Measurements from ENCODE around the gene ADAT2.

The ADAT2 gene

DNA sequence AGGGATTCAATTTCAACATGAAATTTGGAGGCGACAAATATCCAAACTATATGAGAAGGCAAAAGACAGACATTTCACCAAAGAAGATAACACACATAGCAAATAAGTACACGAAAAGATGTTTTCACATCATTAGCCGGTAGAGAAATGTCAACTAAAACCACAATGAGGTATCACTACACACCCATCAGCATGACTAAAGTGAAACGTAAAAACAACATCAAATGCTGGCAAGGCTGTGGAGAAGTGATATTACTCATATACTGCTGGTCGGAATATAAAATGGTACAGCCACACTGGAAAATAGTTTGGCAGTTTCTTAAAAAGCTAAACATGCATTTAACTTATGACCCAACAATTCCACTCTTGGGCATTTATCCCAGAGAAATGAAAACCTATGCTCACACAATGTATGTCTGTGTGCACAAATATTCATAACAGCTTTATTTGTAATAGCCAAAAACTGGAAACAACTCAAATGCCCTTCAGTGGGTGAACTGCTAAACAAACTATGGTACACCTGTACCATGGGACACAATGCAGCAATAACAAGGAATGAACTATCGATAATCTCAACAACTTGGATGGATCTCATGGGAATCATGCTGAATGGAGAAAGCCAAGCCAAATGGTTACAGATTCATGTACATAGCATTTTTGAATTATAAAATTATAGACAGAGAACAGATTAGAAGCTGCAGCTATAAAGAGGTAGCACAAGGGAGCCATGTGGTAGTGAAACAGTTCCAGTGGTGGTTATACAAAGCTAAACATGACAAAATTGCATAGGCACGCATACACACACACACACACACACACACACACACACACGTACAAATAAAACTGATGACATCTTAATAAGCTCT, 8.6 kb downstream of the ADAT2 start:
- no peak for DNase-seq (ENCODE audit: low read depth in 4 of 4, low spot score in 1 of 4)

DNA sequence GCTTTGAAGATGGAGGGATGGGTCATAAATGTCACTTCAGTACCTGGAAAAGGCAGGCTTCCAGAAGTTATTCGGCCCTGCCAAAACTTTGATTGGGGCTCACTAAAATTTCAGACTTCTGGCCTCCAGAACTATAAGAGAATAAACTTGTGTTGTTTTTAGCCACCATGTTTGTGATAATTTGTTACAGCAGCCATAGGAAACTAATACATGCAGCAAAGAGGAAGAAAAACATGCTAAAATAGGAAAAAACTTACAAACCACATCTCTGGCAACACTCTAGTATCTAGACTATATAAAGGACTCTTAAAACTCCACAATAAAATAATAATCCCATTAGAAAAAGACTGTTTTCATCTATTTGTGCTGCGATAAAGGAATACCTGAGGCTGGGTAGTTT, 9.5 kb downstream of the ADAT2 start:
- DNase-seq (ENCODE audit: low read depth in 4 of 4, low spot score in 1 of 4): no peak

DNA sequence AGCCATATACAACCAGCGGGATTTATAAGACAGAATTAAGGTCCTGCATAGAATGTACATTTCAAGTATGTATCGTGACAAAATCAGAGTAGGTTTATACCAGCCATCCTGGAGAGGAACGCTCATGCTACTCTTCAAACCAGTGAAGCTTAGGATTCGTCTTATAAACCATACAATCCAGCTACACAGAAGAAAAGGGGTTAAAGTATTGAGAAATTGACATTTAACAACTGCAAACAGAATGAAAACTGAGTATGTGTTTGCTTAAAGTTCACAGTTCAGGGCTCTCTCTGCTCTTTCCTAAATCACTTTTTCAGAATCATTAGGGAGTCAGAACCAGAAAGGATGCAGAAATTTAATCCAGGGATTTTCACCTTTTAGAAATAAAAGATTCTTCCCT, 17.9 kb downstream of the ADAT2 start:
- DNase-seq (ENCODE audit: low read depth in 4 of 4, low spot score in 1 of 4): no peak

DNA sequence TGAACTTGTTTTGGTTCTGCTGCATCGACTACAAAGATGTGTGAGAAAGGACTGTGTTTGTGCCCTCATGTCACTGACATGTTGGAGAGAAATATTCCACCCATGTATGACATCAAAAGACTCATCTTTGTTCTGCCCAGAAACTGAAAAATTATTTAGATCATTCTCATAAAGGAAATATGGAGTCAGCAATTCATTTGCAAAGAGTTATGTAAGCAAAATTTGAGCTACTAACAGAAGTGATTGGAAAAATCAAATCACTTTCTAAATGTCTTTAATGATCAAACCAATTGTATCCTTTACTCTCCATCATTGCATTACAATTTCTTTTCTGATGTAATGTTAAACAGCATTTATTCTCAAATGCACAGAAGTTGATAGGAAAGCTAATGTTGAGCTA, 19.3 kb downstream of the ADAT2 start:
- DNase-seq (ENCODE audit: low read depth in 4 of 4, low spot score in 1 of 4): no peak

DNA sequence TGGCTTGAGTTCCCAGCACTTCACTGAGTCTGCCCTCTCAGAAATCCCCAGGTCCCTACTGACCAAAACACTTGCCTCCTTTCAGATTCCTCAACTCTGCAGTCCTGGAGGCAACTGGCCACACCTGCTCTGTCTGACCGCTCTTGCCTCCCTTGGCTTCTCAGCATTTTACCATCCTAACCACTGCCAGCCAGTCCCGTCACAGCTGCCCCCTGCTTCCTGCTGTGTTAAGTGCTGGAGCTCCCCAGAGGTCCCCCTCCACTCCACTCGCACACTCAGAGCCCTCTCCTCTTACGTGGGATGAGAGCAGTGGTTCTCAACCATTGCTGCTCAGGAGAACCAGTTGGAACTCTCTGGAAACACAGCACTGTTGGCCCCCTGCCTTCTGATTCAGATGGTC, 20.5 kb downstream of the ADAT2 start:
- DNase-seq (ENCODE audit: low read depth in 4 of 4, low spot score in 1 of 4): no peak

DNA sequence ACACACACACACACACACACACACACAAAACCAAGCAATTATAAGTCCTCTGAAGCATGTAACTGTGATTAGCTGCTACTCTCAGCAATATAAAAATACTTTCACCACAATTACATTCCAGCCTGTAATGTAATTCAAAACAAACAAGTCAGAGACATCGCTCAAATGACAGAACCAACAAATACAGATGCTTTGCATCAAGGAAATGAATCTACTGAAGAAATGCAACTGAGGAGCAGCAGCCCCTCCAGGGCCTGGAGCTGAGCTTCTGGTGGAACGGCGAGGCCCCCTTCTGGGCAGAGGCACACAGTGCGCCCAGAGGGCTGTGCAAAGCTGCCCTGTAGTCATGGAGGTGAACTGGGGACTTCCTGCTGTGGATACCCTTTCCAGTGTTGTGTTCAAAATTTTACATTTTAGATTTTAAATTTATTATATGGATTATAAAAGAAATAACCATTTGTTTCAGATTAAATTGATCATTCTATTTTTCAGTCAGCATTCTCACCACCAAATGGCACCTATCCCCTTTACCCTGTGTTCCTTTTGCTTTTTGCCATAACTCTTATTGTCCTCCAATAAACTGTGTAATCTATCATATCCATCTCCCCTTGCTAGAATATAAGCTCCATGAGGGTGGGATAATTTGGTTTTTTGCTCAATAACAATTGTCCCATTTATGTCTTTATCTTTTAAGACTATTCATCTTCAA, 23.2 kb downstream of the ADAT2 start:
- peak in 3 of 4 experiments; percentile 45 to 48 (median 47) for DNase-seq (ENCODE audit: low read depth in 4 of 4, low spot score in 1 of 4)

DNA sequence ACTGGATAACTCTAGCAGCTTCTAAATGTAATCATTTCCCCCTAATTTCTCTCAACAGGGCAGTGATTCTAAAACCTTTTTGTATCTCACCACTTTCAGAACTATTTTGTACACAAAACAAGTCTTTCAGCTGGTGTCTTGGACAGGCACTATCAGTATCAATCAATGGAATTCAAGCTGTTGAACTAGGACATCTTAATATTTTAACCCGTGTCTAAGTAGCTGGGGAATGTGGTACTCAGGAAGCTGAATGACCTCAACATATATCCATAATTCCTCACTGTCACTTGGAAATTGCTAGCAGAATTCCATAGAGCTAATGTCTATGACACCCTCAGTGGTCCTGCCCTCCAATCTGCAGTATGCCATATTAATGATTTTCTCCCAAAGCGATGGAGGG, 24.5 kb downstream of the ADAT2 start:
- DNase-seq (ENCODE audit: low read depth in 4 of 4, low spot score in 1 of 4): no peak

DNA sequence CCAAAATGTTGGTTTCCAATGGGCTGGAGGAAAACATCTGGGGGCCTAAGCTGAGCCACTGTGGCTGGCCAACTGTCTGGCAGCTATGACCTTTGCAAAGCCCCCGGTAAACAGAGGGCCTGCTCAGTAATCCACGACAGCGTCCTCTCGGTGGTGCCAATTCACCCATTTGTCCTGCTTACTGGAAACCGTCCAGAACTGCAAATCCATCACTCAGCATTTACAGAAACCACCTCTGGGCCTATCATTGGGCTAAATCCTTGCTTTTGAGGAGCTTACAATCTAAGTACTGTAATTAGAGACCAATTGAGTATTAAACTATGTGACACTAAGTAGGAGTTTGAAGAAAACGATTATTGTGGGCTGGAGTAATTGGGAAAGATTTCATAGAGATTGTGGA, 31.0 kb downstream of the ADAT2 start:
- DNase-seq (ENCODE audit: low read depth in 4 of 4, low spot score in 1 of 4): no peak

DNA sequence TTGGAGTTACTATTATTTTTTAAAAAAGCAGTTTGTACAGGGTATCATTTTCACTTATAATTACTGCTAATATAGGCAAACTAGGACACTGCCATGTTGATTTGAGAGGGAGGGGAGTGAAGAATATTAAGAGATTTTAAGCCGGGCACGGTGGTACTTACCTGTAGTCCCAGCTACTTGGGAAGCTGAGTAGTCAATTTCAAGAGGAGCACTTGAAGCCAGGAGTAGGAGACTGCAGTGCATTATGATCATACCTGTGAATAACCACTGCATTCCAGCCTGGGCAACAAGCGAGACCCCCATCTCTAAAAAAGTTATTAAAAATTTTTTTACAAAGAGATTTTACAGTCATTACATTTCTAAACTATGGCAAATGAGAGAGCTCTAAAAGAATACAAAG, 35.7 kb downstream of the ADAT2 start:
- DNase-seq (ENCODE audit: low read depth in 4 of 4, low spot score in 1 of 4): no peak

DNA sequence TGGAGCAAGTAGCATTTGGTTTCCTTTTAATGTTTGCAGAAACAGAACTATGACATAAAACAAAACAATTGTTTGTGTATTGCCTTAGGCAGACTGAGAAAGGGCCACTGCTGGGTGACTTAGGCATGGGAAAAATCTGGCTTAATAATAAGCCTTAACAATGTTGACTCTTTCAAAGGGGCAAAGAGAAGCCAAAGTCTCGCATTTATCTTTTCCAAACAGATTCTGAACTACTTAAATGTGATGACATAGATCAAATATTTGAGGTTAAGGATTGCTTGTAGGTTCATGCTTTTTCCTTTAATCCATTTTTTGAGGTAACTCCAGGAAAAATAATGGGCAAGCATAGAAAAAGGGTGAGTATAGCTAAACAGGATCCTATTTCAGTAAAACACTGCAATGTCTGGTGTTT, 39.6 kb downstream of the ADAT2 start:
- DNase-seq (ENCODE audit: low read depth in 4 of 4, low spot score in 1 of 4): no peak

DNA sequence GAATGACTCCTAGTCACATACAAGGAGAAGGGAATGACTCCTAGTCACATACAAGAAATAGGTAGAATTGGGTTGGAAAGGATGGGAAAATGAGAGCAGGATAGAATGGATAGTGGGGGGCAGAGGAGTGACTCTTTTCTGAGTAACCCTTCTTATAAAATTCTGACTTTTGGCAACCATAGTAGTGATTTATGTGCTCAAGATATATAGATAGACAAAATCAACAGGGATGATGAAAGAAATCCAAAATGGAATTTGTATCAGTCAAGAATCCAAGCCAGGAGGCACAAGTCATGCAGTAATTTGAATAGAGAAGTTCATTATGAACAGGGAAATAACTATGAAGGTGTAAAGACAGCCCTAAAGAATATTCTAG, 41.7 kb downstream of the ADAT2 start:
- DNase-seq (ENCODE audit: low read depth in 4 of 4, low spot score in 1 of 4): no peak

DNA sequence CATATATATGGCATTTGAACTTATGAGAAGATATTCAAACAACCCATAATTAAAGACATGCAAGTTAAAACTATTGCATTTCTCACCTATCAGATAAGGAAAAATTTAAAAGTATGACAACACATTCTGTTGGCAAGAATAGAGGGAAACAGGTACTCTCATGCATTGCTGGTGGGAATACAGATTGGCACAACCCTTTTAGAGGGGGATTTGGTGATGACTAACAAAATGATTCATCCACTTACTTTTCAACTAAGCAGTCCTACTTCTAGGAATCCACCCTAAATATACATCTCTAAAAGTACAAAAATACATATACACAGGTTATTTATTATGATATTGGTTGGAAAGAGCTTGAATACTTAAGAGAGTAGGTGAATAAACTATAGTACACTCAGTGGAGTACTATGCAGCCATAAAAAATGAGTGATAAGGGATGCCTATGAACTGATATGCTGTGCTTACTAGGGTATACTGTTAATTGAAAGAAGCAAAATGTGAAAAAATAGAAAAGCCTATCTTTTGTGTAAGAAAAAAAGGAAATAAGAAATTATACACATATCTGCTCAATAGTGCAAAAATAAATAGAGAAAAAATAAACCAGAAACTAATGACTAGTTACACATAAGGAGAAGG, 42.2 kb downstream of the ADAT2 start:
- no peak for DNase-seq (ENCODE audit: low read depth in 4 of 4, low spot score in 1 of 4)

DNA sequence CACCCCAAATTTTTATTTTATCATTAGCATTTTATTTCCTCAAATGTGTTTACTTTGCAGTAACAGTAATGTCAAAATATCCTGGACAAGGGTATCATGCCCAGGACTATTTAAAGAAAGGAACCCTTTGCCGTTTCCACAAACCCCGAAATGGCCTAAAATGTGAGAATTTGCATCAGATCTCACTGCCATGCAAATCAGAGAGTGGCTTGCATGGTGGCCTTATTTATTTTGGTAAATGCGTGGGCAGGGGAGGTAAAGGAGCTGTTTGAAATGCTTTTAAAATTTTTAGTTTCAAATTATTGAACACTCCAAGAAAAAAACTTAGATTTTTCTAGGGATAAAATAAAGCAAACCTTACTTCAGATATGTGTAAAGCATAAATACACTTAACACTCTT, 43.8 kb downstream of the ADAT2 start:
- DNase-seq (ENCODE audit: low read depth in 4 of 4, low spot score in 1 of 4): no peak

DNA sequence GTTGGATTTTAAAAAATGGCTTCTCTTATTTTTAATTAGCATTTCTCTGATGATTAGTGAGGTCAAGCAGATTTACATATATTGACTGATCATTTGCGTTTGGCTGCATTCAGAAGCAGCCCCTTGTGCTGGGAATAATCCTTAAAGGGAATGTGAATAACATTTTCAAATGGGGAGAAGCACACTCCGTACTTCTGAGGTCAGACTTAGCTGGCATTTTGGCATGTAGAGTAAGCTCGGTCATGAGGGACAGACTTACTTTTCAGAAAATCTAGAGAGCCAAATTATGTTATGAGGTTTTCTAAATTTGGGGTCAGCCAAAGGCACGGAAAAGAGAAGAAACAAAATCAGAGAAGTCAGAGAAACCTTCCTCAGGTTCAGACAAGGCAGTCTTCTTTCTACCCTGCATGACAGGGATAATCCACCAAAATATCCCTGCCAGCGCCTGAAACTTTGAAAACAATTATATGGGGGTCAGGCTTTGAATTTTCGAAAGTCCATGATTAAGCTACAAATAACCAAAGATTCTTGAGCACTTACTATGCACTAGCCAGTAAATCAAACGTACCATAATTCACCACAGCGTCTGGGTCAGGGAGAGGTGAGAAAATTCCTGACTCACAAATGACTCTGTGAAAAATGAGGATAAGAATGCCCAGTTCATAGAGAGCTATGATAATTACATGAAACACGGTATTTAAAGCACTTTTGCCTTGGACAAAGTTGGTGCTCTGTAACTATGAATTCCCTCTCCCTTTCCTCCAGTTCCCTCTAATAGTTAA, 44.9 kb downstream of the ADAT2 start:
- DNase-seq (ENCODE audit: low read depth in 4 of 4, low spot score in 1 of 4): no peak

DNA sequence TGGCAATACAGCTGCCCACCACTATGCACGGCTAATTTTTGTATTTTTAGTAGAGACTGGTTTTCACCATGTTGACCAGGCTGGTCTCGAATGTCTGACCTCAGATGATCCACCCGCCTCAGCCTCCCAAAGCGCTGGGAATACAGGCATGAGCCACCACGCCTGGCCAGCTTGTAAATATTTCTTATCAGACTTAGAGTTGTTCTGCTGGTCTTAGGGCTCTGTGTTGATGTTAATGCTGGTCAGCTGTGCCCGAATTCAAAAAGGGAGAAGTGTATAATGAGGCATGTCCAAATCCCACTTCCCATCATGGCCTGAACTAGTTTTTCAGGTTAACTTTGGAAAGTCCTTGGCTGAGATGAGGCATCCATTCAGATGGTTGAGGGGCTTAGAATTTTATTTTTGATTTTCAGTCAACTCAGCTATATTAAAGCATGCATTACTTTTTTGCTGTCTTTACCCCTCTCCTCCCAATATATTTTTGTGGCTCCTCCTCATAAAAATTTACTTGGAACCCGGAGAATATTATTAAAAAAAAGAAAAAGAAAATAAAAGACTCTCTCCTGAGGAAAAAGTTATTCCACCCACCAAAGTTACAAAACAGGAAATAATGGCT, 47.7 kb downstream of the ADAT2 start:
- DNase-seq (ENCODE audit: low read depth in 4 of 4, low spot score in 1 of 4): no peak

DNA sequence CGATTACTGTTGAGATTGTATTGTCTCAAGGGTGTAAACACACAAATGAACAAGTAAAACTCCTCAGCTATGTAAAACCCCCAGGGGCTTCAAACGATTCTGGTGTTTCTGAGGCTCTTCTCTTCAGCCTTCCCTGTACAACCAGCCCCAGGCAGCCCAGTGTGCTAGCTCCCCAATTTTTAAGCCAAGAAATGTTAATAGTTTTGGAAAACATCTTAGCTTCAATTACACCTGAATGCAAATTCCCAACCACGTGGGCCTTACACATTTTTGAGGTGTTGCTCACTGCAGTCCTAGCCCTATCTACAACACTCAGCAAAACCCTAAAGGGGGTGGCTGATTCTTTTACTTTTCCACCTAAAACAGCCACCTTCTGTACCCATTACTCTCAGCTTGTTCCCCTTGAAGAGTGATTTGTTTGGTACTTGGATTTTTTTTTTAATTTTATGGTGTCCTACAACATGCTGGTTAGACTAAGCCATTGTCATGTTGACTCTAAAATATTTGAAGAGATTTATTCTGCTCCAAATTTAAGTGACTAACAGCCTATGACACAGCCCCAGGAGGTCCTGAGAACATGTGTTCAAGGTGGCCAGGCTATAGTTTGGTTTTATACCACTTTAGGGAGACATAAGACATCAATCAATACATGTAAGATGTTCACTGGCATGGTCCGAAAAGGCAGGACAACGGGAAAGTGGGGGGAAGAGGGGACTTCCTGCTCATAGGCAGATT, 48.7 kb downstream of the ADAT2 start:
- no peak for DNase-seq (ENCODE audit: low read depth in 4 of 4, low spot score in 1 of 4)

DNA sequence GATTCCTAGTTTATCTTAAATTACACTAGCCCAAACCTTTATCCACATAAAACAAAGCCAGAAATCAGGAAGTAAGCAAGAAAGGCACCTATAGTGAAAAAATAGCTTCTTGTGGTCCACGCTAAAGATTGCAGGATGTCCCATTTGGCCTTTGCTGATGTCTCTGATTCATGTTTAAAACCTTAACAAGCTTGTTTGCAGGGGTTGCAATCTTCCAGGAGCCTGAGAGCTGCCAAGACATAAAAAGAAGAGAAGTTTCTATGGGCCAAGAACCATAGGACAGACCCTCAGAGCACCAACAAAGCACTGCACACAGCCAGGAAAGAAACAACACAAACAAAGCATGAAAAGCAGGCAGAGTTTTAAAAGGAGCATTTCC, 49.4 kb downstream of the ADAT2 start:
- no peak for DNase-seq (ENCODE audit: low read depth in 4 of 4, low spot score in 1 of 4)

DNA sequence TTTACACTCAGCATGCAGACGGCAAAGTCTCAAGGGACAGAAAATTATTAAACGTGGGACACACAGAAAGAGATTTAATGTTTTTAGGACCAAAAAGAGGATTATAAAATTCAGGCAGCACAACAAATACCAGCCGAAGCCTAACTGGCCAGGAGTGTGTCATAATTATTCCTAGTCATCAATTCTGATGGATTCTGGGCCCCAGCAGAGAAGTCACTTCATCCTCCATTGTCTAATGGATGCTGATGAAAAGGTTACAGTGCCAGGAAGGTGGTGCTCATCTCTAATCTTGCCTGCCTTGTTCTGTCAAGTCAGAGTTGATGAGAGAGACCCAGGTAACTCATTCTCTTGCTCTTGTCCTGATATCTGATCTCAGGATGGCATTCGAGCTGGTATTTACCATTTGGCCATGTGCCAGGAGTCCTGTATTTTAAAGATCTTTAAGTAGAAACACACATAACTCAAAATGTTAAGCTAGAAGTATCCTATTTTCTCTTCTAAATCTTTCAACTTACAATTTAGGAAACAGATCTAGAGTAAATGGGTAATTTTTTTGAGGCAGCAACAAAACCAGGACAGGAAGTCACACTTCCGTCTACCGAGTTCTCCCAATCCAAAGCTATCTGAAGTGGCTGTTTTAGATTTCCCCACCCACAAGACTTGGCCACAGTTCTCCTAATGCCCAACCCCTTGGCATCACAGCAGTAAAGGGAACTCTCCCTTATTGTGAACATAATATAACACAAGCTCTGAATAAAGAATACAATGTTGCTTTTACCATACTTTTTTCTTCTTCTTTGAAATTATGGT, 50.0 kb downstream of the ADAT2 start:
- no peak for DNase-seq (ENCODE audit: low read depth in 4 of 4, low spot score in 1 of 4)

DNA sequence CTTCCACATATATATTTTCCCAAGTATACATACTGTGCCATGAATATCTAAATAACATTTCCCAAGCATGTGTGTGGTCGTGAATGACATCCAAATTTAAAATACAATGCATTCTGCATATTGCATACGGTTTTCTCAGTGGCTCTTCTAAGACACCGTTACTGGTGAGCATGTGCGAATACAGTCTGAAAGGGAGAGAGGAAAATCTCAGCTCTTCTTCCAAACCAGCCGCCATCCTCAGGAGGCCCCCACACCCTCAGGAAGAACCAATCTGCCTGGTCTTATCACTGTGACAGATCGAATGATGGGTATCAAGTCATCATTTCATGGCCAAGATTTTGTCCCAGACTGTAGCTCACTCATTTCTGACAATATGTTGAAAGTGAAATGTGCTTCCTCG, 50.7 kb downstream of the ADAT2 start:
- no peak for DNase-seq (ENCODE audit: low read depth in 4 of 4, low spot score in 1 of 4)

DNA sequence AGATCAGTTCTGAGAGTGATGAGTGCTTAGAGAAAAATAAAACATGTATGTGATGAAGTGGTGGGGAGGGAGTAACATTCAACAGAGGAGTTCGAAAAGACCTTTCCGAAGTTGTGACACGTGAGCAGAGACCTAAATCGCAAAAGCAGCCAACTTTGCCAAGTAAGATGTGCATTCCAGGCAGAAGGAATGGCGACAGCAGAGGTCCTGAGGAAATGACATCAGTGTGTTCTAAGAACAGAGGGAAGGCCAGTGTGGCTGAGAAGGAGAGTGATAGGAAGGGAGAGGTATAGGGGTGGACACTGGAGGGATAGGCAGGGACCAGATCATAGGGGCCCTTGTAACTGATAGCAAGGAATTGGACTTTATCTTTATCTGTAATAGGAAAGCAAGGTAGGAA, 51.3 kb downstream of the ADAT2 start:
- no peak for DNase-seq (ENCODE audit: low read depth in 4 of 4, low spot score in 1 of 4)

Data from stimulated activated CD4-positive, alpha-beta T cell treated with anti-CD3 and anti-CD28 coated beads, Interleukin-1b, Interleukin-23, amount 100 ng/mL, for 24 hours (primary cell).